Natural killer cell (primary cell): ENCODE data around the gene STK11IP. TPM values are rescaled to one million over a fixed set of nuclear protein-coding genes. Genes with fewer than 3 reads are reported as not detected.

Experiments
- ATAC-seq, 3 donors: fragments of 150-1000 bp in 2 of 3; fragments of 200-7000 bp in 1 of 3; cut with Tn5 transposase; 1 replicate in 1 of 3; 2 replicates in 2 of 3; pipeline ENCODE4 v1.10.0; 2021; ENCODE audit warnings: mild to moderate bottlenecking in 2 of 3, moderate library complexity in 2 of 3
- DNase-seq, 2 donors: peaks; one replicate each; pipeline versions ENCODE4 v3.0.0 to v3.0.0-alpha.2; 2013 to 2021; ENCODE audit warnings: mixed read lengths in 1 of 2
- H3K27ac ChIP-seq: one replicate; pipeline ENCODE4 v1.5.1; 2013; ENCODE audit warnings: mild to moderate bottlenecking, low read length
- H3K27me3 ChIP-seq: one replicate; pipeline ENCODE4 v1.6.1; 2013; ENCODE audit warnings: low read length; ENCODE audit not compliant: control insufficient read depth, insufficient read depth
- H3K36me3 ChIP-seq: one replicate; pipeline ENCODE4 v1.6.1; 2013; ENCODE audit warnings: low read length; ENCODE audit not compliant: control insufficient read depth, insufficient read depth
- H3K4me1 ChIP-seq: one replicate; pipeline ENCODE4 v1.6.1; 2013; ENCODE audit warnings: low read length; ENCODE audit not compliant: control insufficient read depth, insufficient read depth
- H3K4me3 ChIP-seq: one replicate; pipeline ENCODE4 v1.5.1; 2013; ENCODE audit warnings: low read length
- H3K9me3 ChIP-seq: one replicate; pipeline ENCODE4 v1.6.1; 2013; ENCODE audit warnings: low read length; ENCODE audit not compliant: control insufficient read depth, insufficient read depth
- H3K27ac Mint-ChIP-seq, 2 donors: one replicate each; pipeline ENCODE4 v1.8.0; 2022; ENCODE audit warnings: mild to moderate bottlenecking in 2 of 2, mixed read lengths in 2 of 2, moderate library complexity in 1 of 2
- H3K27me3 Mint-ChIP-seq, 2 donors: one replicate each; pipeline ENCODE4 v1.8.0; 2022; ENCODE audit warnings: low read depth in 2 of 2, mixed read lengths in 2 of 2
- H3K36me3 Mint-ChIP-seq: one replicate; pipeline ENCODE4 v1.8.0; 2022; ENCODE audit warnings: mixed read lengths
- H3K4me1 Mint-ChIP-seq, 2 donors: one replicate each; pipeline ENCODE4 v1.8.0; 2022; ENCODE audit warnings: mixed read lengths in 2 of 2
- H3K4me3 Mint-ChIP-seq: one replicate; pipeline ENCODE4 v1.8.0; 2022; ENCODE audit warnings: mild to moderate bottlenecking, moderate library complexity, mixed read lengths
- H3K9me3 Mint-ChIP-seq, 2 donors: one replicate each; pipeline ENCODE4 v1.8.0; 2022; ENCODE audit warnings: mixed read lengths in 2 of 2
- WGBS: methylation state at CpG from one replicate; pipeline ENCODE4 v1.1.7; 2013; ENCODE audit warnings: missing lambda C conversion rate; ENCODE audit not compliant: insufficient coverage; 5-methylcytosine and 5-hydroxymethylcytosine counted together
- intact Hi-C: fragments of 100-400 bp; cut with micrococcal nuclease; formaldehyde crosslinking; loops from one replicate; pipeline ENCODE4 v1.14.2; 2022
- total RNA-seq, 4 donors: library from RNA; stranded (reverse); fragments of 120-200 nt in 1 of 4; gene quantifications; one replicate each; pipeline versions ENCODE4 v1.2.3 to v1.2.4, GENCODE V29; 2013 to 2022
- TF ChIP-seq, protein P1 (sequence below): fragments of 200-600 bp; IDR thresholded peaks from one replicate; pipeline ENCODE4 v1.8.0; 2022; ENCODE audit warnings: antibody characterized with exemption

The STK11IP gene
- total RNA-seq, 3 donors from 2014 or later (not counting 1 experiment from before 2014, with no cell fraction given) = 56.1 to 76.0 (median 65.2) TPM

DNA sequence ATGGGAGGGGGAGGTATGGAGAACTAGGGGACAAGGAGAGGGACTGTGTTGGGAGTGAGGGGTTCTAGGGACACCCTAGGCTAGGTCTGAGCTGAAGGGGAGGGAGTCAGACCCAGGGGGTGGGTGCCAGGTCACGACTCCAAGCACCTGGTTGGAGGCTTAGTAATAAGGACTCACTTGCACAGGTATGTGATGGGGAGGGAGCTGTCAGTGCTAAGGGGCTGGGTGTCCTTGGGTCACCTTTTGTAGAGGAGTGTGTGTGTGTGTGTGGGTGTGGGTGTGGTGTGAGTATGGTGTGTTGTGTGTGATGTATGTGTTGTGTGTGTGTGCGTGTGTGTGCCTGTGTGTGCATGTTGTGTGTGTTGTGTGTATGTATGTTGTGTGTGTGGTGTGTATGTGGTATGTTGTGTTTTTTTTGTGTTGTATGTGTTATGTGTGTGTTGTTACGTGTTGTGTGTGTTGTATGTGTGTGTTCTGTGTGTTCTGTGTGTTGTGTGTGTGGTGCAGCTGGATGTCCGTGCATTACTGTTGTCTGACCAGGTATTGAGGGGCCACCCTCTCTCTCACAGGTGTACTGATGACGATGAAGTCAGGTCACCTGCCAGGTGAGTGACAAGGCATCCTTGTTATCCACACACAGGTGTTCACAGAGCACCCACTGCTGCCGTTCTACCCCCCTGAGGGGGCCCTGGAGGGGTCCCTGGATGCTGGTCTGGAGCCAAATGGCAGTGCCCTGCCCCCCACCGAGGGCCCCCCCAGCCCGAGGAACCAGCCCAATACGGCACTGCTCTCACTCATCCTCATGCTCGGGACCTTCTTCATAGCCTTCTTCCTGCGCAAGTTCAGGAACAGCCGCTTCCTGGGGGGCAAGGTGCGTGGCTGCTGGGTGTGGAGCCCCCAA is 39.5 kb downstream of the STK11IP start:
- 79% methylated on average over 13 of the region's 13 CpGs for WGBS
- no peaks in the 10 kb centered on the region for H3K9me3 Mint-ChIP-seq
- intact Hi-C loops = no loop called here
- H3K4me1 ChIP-seq = peaks cover 20% of the 10 kb centered on the region
- no peak overlapping the region for H3K27ac Mint-ChIP-seq
- H3K4me1 Mint-ChIP-seq = peaks cover 0 to 15% of the 10 kb centered on the region in 2 donors
- H3K36me3 ChIP-seq = no peaks in the 10 kb centered on the region
- H3K27ac ChIP-seq = no peak overlapping the region
- no peak overlapping the region for H3K4me3 ChIP-seq
- H3K36me3 Mint-ChIP-seq = no peaks in the 10 kb centered on the region
- H3K27me3 Mint-ChIP-seq = peaks cover 0 to 15% of the 10 kb centered on the region in 2 donors
- H3K9me3 ChIP-seq = no peaks in the 10 kb centered on the region
- DNase-seq = peak in 1 of 2 donors; percentile 1
- H3K27me3 ChIP-seq = peaks cover 2% of the 10 kb centered on the region
- peak in 1 of 3 donors; percentile 34 for ATAC-seq
- no peak overlapping the region for H3K4me3 Mint-ChIP-seq
- TF ChIP-seq, protein P1, sequence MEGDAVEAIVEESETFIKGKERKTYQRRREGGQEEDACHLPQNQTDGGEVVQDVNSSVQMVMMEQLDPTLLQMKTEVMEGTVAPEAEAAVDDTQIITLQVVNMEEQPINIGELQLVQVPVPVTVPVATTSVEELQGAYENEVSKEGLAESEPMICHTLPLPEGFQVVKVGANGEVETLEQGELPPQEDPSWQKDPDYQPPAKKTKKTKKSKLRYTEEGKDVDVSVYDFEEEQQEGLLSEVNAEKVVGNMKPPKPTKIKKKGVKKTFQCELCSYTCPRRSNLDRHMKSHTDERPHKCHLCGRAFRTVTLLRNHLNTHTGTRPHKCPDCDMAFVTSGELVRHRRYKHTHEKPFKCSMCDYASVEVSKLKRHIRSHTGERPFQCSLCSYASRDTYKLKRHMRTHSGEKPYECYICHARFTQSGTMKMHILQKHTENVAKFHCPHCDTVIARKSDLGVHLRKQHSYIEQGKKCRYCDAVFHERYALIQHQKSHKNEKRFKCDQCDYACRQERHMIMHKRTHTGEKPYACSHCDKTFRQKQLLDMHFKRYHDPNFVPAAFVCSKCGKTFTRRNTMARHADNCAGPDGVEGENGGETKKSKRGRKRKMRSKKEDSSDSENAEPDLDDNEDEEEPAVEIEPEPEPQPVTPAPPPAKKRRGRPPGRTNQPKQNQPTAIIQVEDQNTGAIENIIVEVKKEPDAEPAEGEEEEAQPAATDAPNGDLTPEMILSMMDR = no peak

DNA sequence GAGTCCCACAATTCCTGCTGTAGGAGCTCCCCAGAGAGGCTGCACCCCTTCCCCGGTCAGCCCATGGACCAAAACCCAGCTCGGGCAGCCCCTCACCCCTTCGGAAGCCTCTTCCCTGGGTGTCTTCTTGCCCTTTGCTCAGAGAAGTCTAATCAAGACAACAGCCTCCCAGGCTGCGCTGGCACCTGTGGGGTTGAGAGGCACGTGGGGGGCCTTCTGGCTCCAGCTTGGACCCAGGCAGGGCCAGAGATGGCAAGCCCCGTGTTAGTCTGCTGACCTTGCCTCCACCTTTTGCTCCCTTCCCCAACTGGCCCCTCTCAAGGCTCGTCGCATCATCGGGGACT is 40.2 kb downstream of the STK11IP start:
- TF ChIP-seq, protein P1 = no peak
- Histone ChIP-seq H3K9me3 (no peaks in the 10 kb centered on the region), H3K27ac (no peak overlapping the region), H3K27me3 (peaks cover 2% of the 10 kb centered on the region), H3K4me3 (no peak overlapping the region), H3K4me1 (peaks cover 26% of the 10 kb centered on the region), H3K36me3 (no peaks in the 10 kb centered on the region)
- H3K4me1 Mint-ChIP-seq = peaks cover 0 to 22% of the 10 kb centered on the region in 2 donors
- no peaks in the 10 kb centered on the region for H3K36me3 Mint-ChIP-seq
- peaks cover 0 to 19% of the 10 kb centered on the region in 2 donors for H3K27me3 Mint-ChIP-seq
- DNase-seq = no peak
- no peaks in the 10 kb centered on the region for H3K9me3 Mint-ChIP-seq
- ATAC-seq = no peak
- H3K27ac Mint-ChIP-seq = no peak overlapping the region
- WGBS = 89% methylated on average over 9 of the region's 9 CpGs
- H3K4me3 Mint-ChIP-seq = no peak overlapping the region
- intact Hi-C loops = no loop called here

DNA sequence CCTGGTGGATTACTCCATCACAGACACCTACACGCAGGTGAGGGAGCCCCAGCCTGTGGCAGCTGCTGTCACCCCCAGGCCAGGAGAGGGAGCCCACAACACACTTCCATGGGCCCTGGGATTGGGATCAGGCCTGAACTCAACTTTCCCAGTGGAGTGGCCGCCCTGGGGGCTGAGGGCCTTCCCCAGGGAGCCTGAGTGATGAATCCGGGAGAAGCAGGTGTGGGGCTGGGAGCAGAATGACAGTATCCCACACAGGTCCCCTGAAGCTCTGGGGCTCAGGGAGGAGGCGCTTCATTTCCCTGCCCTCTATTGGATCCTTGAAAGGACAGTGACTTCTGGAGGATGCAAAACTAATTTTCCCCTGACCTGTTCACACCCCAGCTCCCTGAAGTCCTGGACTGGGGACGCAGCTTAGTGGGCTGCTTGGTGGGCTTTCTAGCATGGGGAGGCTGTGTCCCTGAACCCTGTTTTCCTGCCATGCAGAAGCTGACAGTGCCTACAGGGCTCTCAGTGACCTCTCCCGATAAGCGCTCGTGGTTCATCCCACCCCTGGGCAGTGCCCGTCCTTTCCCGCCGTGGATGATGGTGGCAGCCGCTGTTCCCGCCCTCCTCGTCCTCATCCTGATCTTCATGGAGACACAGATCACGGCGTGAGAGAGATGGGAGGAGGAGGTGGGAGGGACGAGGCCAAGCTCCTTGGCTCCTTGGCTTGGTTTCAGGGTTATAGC is 40.7 kb downstream of the STK11IP start:
- H3K4me3 Mint-ChIP-seq = no peak overlapping the region
- Histone ChIP-seq H3K9me3 (no peaks in the 10 kb centered on the region), H3K27ac (no peak overlapping the region), H3K4me3 (no peak overlapping the region), H3K4me1 (peaks cover 28% of the 10 kb centered on the region), H3K36me3 (no peaks in the 10 kb centered on the region), H3K27me3 (peaks cover 2% of the 10 kb centered on the region)
- 88% methylated on average over 17 of the region's 17 CpGs for WGBS
- TF ChIP-seq, protein P1 = no peak
- H3K27me3 Mint-ChIP-seq = peaks cover 0 to 19% of the 10 kb centered on the region in 2 donors
- intact Hi-C loops = no loop called here
- peak overlapping the region in 1 of 2 donors; percentile 47 for H3K27ac Mint-ChIP-seq
- ATAC-seq = no peak
- no peak for DNase-seq
- no peaks in the 10 kb centered on the region for H3K9me3 Mint-ChIP-seq
- no peaks in the 10 kb centered on the region for H3K36me3 Mint-ChIP-seq
- H3K4me1 Mint-ChIP-seq = peaks cover 0 to 23% of the 10 kb centered on the region in 2 donors
